Inflammatory macrophage treated with lipopolysaccharide for 4 hours (primary cell): ENCODE measurements around the gene EGLN2.
"Not testable (repeated sequence)": the region's sequence is repeated elsewhere in the genome, so short reads cannot be mapped to it uniquely, and the experiment has no call there.

Experiments used
- DNase-seq: peaks from one replicate; pipeline ENCODE4 v3.0.0-alpha.2; 2020

The EGLN2 gene

GRCh38 chr19:40802300-40803169, 3.5 kb downstream of the EGLN2 start:
- peak; percentile 15 for DNase-seq

- DNase-seq: no peak
Observed at GRCh38 chr19:40803170-40803856, 4.3 kb downstream of the EGLN2 start.

GRCh38 chr19:40803857-40804782, 5.1 kb downstream of the EGLN2 start:
- no peak for DNase-seq

GRCh38 chr19:40804783-40805242, 5.8 kb downstream of the EGLN2 start:
- no peak for DNase-seq

GRCh38 chr19:40805258-40805868, 6.4 kb downstream of the EGLN2 start:
- no peak for DNase-seq

GRCh38 chr19:40806423-40807146, 7.6 kb downstream of the EGLN2 start:
- DNase-seq: peak; percentile 81

GRCh38 chr19:40807147-40808020, 8.4 kb downstream of the EGLN2 start:
- no peak for DNase-seq

GRCh38 chr19:40808021-40808325, 9.0 kb downstream of the EGLN2 start:
- DNase-seq: no peak

- no peak for DNase-seq
Observed at GRCh38 chr19:40808497-40808896, 9.5 kb downstream of the EGLN2 start.

- DNase-seq: no peak
Observed at GRCh38 chr19:40809358-40810086, 10.5 kb downstream of the EGLN2 start.

- DNase-seq: no peak
Observed at GRCh38 chr19:40810160-40810559, 11.2 kb downstream of the EGLN2 start.

- DNase-seq: peak; percentile 52
Observed at GRCh38 chr19:40810649-40811408, 11.8 kb downstream of the EGLN2 start.

- DNase-seq: no peak
Observed at GRCh38 chr19:40811478-40812341, 12.7 kb downstream of the EGLN2 start.

- DNase-seq: not testable (repeated sequence)
Observed at GRCh38 chr19:40812571-40812970, 13.6 kb downstream of the EGLN2 start.

GRCh38 chr19:40813182-40813581, 14.2 kb downstream of the EGLN2 start:
- DNase-seq: no peak

- no peak for DNase-seq
Observed at GRCh38 chr19:40815223-40815622, 16.2 kb downstream of the EGLN2 start.

GRCh38 chr19:40818480-40819399, 19.7 kb downstream of the EGLN2 start:
- DNase-seq: peak; percentile 67
